Ureter (tissue), 1 donor: ENCODE measurements around the gene NOX1. TPM values are rescaled to one million over a fixed set of nuclear protein-coding genes. Genes with fewer than 3 reads are reported as not detected.
"Not testable (repeated sequence)": the region's sequence is repeated elsewhere in the genome, so short reads cannot be mapped to it uniquely, and the experiment has no call there.

Source experiments
- DNase-seq: peaks from one replicate; pipeline ENCODE4 v3.0.0-alpha.2; 2020; ENCODE audit warnings: low spot score
- total RNA-seq: library from RNA; stranded (reverse); gene quantifications from one replicate; pipeline ENCODE4 v1.2.4, GENCODE V29; 2023
- donor health status: DM: yes; HTN: yes; CAD: no.

NOX1 gene
- total RNA-seq, 1 donor from 2014 or later: 0.78 TPM

GRCh38 chrX:100819837-100820666 is 54.1 kb downstream of the NOX1 start, which contains the start of gene CSTF2:
Gene CSTF2 (plus strand): TSS chrX:100820391. CDS start chrX:100820417, 26 bp downstream.
- DNase-seq: peak; percentile 80

DNA sequence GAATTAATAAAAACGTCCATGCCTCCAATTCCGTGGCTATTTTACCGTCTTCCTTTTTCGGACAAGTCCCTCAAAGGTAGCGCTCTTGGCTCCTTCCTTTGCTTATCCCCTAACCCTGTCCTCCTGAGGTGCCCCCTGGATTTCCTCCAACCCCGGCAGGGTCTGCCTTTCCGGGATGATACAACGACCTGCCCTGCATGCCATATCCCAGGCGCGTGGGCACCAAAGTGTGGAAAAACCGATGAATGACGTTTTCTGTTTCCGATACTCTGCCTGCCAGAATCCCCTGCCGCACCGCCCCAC is 54.7 kb downstream of the NOX1 start:
- no peak for DNase-seq

- no peak for DNase-seq
Measured at GRCh38 chrX:100817340-100817739, 56.8 kb downstream of the NOX1 start.

- no peak for DNase-seq
Measured at GRCh38 chrX:100812216-100813158, 61.7 kb downstream of the NOX1 start.

- not testable (repeated sequence) for DNase-seq
Measured at GRCh38 chrX:100808265-100808664, 65.9 kb downstream of the NOX1 start.

DNA sequence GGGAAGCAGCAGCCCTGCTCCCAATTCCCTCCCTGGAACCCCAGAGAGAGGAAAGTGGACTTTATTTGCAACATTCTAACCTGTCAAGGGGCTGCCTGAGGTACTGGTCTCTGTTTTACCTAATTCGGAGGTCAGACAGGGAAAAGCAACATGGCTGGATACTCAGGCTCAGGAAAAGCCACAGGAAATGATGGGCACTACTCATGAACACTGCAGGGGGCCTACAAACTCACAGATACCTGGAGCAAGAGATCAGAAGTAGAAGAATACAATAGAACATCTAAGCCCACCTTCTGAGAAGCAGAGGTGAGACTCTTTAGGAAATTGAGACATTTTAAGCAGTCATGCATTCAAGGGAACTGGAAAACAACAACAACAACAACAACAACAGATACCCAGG is 69.4 kb downstream of the NOX1 start:
- DNase-seq: no peak

- DNase-seq: no peak
Measured at GRCh38 chrX:100802843-100803242, 71.3 kb downstream of the NOX1 start.

GRCh38 chrX:100798484-100799214 is 75.5 kb downstream of the NOX1 start:
- DNase-seq: no peak

GRCh38 chrX:100797359-100797758 is 76.8 kb downstream of the NOX1 start:
- no peak for DNase-seq

DNA sequence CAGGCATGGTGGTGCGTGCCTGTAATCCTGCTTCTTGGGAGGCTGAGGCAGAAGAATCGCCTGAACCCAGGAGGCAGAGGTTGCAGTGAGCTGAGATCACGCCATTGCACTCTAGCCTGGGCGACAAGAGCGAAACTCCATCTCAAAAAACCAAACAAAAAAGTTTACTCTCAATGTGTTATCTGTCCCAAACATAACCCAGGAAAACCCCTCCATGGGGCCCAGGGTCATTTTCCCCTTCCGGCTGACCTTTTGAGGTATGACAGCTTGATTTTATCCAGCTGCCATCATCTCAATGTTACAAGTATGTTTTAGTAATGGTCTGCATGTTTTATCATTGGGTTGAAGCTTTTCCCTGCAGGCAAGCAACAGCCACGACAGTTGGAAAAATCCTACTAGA is 77.8 kb downstream of the NOX1 start:
- DNase-seq: not testable (repeated sequence)

Other genes with a start within 250 kb of the NOX1 start
- 115 TPM for gene TSPAN6, start 237.6 kb downstream of the NOX1 start, total RNA-seq
- gene SRPX2, start 230.2 kb downstream of the NOX1 start, total RNA-seq: 89.0 TPM
- 11.4 TPM for gene SYTL4, start 142.2 kb downstream of the NOX1 start, total RNA-seq
- gene CSTF2, start 54.0 kb downstream of the NOX1 start, total RNA-seq: 23.7 TPM
- gene XKRX, start 54.6 kb upstream of the NOX1 start, total RNA-seq: 0.96 TPM
- not detected for gene ARL13A, start 95.3 kb upstream of the NOX1 start, total RNA-seq
- 26.7 TPM for gene TRMT2B, start 177.8 kb upstream of the NOX1 start, total RNA-seq
- 11.5 TPM for gene TMEM35A, start 204.5 kb upstream of the NOX1 start, total RNA-seq
- gene CENPI, start 223.8 kb upstream of the NOX1 start, total RNA-seq: 2.3 TPM